ENCODE measurements around the gene ITGA6. TPM values are rescaled to one million over a fixed set of nuclear protein-coding genes. Genes with fewer than 3 reads are reported as not detected.

Gene ITGA6
- total and polyA plus RNA-seq, 4 donors: 58.2 to 113 (median 88.8) TPM

DNA sequence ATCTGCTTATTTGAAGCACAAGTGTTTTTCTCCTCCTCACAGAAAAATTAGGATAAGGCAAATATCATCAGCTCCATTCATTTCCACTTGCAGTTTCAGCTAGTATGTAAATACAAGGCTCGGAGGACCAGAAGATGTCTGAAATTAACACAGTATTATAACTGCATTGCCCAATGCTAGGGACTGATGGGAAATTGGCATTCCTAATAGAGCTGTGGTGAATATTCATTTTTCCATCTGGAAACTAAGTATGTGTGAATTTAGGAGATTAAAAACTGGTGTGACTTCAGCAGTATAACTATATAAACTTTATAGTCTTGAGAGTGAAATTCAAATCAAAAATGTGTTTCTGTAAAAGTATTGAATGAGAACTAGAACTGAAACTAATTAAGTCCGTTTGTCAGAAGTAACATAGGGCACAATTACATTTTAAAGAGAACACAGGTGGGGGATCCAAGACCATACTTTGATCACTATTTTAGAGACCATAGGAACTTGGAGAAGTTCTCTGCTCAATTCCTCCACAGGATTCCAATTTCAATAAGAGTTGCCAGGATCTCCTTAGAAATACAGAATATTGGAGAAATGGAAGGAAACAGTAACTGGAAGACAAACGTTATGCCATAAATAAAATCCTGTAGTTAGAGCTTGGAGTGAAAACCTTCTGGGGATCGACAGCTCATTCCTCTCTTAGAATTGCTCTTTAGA is 12.1 kb upstream of the ITGA6 start:
- no peak overlapping the region for H3K27ac ChIP-seq (ENCODE audit: low read depth, low read length)
- no peaks in the 10 kb centered on the region for H3K27me3 ChIP-seq (ENCODE audit: control insufficient read depth, insufficient read depth, low read length)
- no peaks in the 10 kb centered on the region for H3K9me3 ChIP-seq (ENCODE audit: control insufficient read depth, insufficient read depth, low read length)
- 17% methylated on average over 1 of the region's 4 CpGs for WGBS (ENCODE audit: insufficient coverage)
- no peaks in the 10 kb centered on the region for H3K4me1 ChIP-seq (ENCODE audit: control insufficient read depth, insufficient read depth, low read length)
- H3K36me3 ChIP-seq (ENCODE audit: control insufficient read depth, insufficient read depth, low read length): no peaks in the 10 kb centered on the region
- peak in 1 of 6 donors; percentile 45 for DNase-seq (ENCODE audit: low read depth in 4 of 6, low spot score in 6 of 6)
- H3K4me3 ChIP-seq (ENCODE audit: low read depth, low read length): no peak overlapping the region

DNA sequence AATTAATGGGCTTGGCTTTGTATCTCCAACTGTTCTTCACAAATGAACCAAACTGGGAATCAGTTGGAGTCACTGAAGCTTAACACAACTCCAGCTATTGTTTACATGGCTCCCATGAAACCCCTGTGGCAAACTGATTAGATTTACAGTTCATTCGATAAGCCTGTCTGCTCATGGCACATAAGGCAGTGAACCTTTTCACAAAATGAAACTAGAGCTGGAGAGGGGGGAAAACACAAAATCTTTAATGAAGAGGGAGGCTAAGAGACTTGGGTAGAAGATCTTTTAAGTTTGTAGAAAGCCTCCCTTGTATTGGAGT is 11.6 kb upstream of the ITGA6 start:
- Histone ChIP-seq H3K27me3 (ENCODE audit: control insufficient read depth, insufficient read depth, low read length) (no peaks in the 10 kb centered on the region), H3K36me3 (ENCODE audit: control insufficient read depth, insufficient read depth, low read length) (no peaks in the 10 kb centered on the region), H3K4me3 (ENCODE audit: low read depth, low read length) (no peak overlapping the region), H3K9me3 (ENCODE audit: control insufficient read depth, insufficient read depth, low read length) (no peaks in the 10 kb centered on the region), H3K4me1 (ENCODE audit: control insufficient read depth, insufficient read depth, low read length) (no peaks in the 10 kb centered on the region), H3K27ac (ENCODE audit: low read depth, low read length) (no peak overlapping the region)
- peak in 1 of 6 donors; percentile 76 for DNase-seq (ENCODE audit: low read depth in 4 of 6, low spot score in 6 of 6)
- no CpG with 5 or more reads among the region's 1 CpG for WGBS (ENCODE audit: insufficient coverage)

DNA sequence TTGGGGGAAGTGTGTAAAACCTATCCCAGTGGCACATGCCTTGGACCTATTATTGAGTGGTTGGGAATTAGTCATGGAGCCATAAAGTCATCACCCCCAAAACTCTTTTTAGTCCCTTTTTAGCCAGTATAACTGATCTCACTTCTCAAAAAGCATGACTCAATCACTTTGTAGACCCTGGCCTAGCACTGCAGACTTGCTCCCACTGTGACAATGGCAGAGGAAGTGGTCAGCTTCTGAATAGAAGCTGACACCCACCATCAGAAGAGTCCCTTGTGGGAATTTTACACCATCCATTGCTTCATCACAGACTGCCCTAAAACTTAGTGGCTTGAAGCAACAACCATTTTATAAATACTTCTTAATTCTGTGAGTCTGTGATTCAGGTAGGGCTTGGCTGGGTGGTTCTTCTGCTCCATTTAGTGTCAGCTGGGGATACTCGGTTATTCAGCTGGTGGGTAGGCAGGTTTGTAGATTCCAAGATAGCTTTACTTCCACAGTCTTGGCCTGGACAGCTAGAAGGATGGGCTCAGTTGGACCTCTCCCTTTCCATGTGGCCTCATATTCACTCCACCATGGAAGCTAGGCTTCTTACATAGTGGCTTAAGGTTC is 10.8 kb upstream of the ITGA6 start:
- H3K36me3 ChIP-seq (ENCODE audit: control insufficient read depth, insufficient read depth, low read length): no peaks in the 10 kb centered on the region
- no peak for DNase-seq (ENCODE audit: low read depth in 4 of 6, low spot score in 6 of 6)
- no peaks in the 10 kb centered on the region for H3K4me1 ChIP-seq (ENCODE audit: control insufficient read depth, insufficient read depth, low read length)
- no peak overlapping the region for H3K27ac ChIP-seq (ENCODE audit: low read depth, low read length)
- no CpG with 5 or more reads among the region's 1 CpG for WGBS (ENCODE audit: insufficient coverage)
- H3K9me3 ChIP-seq (ENCODE audit: control insufficient read depth, insufficient read depth, low read length): no peaks in the 10 kb centered on the region
- no peaks in the 10 kb centered on the region for H3K27me3 ChIP-seq (ENCODE audit: control insufficient read depth, insufficient read depth, low read length)
- H3K4me3 ChIP-seq (ENCODE audit: low read depth, low read length): no peak overlapping the region

DNA sequence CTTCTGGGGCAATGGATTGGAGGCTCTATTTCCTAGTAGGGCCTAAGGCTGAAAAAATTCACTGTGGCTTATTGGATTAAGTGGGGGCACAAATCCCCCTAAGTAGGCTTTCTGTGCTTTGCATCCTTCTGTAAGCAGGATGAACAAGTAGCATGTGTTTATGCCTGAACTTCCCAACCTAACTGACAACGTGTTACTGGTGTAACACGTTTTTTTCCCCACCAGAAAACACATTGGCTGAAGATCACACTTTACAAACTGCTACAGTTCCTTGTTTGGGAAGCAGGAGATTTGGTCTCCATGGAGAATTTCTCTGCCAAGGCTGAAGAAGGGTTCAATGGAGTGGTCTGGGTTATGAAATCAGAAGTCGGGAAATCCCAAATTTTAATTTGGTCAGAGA is 7.2 kb upstream of the ITGA6 start:
- Histone ChIP-seq H3K27ac (ENCODE audit: low read depth, low read length) (no peak overlapping the region), H3K4me1 (ENCODE audit: control insufficient read depth, insufficient read depth, low read length) (no peaks in the 10 kb centered on the region), H3K27me3 (ENCODE audit: control insufficient read depth, insufficient read depth, low read length) (no peaks in the 10 kb centered on the region), H3K9me3 (ENCODE audit: control insufficient read depth, insufficient read depth, low read length) (no peaks in the 10 kb centered on the region), H3K4me3 (ENCODE audit: low read depth, low read length) (no peak overlapping the region), H3K36me3 (ENCODE audit: control insufficient read depth, insufficient read depth, low read length) (no peaks in the 10 kb centered on the region)
- 90% methylated on average over 1 of the region's 3 CpGs for WGBS (ENCODE audit: insufficient coverage)
- peak in 1 of 6 donors; percentile 69 for DNase-seq (ENCODE audit: low read depth in 4 of 6, low spot score in 6 of 6)

DNA sequence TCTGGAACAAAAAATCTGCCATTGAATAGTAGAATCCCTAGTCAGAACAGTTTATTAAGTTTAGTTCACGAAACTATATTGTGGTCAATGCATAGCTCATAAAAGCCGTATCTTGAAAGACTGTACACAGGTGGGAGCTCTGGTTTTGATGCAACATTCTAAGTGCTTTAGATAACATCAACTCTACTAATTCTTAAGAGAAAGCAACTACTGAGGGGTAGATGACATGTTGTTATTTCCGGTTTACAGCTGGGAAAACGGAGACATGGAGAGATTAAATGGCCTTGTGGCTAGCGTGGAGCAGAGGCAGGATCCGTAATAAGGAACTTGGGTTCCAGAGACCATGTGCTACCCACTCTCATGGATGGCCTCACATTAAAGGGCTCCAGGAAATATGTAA is 4.2 kb upstream of the ITGA6 start:
- Histone ChIP-seq H3K27me3 (ENCODE audit: control insufficient read depth, insufficient read depth, low read length) (peaks cover 11% of the 10 kb centered on the region), H3K27ac (ENCODE audit: low read depth, low read length) (no peak overlapping the region), H3K36me3 (ENCODE audit: control insufficient read depth, insufficient read depth, low read length) (no peaks in the 10 kb centered on the region), H3K4me3 (ENCODE audit: low read depth, low read length) (no peak overlapping the region), H3K9me3 (ENCODE audit: control insufficient read depth, insufficient read depth, low read length) (no peaks in the 10 kb centered on the region), H3K4me1 (ENCODE audit: control insufficient read depth, insufficient read depth, low read length) (peaks cover 10% of the 10 kb centered on the region)
- no peak for DNase-seq (ENCODE audit: low read depth in 4 of 6, low spot score in 6 of 6)
- WGBS (ENCODE audit: insufficient coverage): 78% methylated on average over 5 of the region's 6 CpGs

DNA sequence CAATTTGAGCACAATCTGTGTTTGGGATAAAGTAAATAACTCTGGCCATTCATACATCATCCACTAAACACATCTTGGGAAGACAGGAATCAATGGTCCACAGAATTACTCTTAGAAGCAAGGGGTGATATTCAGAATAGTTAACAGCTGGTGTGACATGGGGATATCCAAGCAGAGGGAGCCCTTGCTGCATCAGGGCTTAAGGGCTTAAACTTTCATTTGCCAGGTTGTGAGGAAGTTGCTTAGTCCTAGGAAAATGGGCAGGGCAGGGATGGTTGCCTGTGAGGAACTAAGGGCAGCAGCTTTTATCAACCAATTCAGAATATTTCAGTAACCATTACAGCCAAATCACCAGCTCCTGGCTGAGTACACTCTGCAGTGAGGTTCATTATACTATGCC is 2.0 kb upstream of the ITGA6 start:
- Histone ChIP-seq H3K27me3 (ENCODE audit: control insufficient read depth, insufficient read depth, low read length) (peaks cover 16% of the 10 kb centered on the region), H3K27ac (ENCODE audit: low read depth, low read length) (no peak overlapping the region), H3K4me1 (ENCODE audit: control insufficient read depth, insufficient read depth, low read length) (peaks cover 15% of the 10 kb centered on the region), H3K4me3 (ENCODE audit: low read depth, low read length) (no peak overlapping the region), H3K36me3 (ENCODE audit: control insufficient read depth, insufficient read depth, low read length) (no peaks in the 10 kb centered on the region), H3K9me3 (ENCODE audit: control insufficient read depth, insufficient read depth, low read length) (no peaks in the 10 kb centered on the region)
- no peak for DNase-seq (ENCODE audit: low read depth in 4 of 6, low spot score in 6 of 6)

DNA sequence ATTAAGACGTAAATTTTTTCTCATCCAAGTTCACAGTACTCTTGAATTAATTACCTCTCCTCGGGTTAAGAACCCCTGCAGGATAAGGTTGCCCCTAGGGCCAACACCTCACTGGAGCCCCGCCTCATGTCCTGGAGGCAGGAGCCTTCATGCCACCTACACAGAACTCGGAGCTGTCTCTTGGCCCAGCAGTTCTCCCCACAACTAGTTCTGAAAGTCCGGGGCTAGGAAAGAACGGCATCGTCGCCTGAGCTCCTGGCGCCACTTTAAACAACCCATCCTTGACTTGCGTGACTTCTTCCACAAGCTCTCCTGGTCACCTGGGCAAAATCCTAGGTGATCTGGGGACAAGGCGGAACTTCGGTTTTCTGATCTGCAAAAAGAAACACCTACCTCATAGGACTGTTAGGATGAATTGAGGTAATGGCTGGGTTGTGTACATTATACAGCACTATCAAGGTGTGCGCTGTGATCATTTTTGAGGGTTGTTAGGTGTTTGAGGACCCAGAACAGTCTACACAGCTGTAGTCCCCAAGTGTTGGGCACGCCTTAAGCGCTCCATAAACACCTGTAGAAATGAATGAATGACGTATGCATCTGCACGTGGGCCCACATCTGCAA is 641 bp upstream of the ITGA6 start:
- no peak for DNase-seq (ENCODE audit: low read depth in 4 of 6, low spot score in 6 of 6)
- Histone ChIP-seq H3K4me1 (ENCODE audit: control insufficient read depth, insufficient read depth, low read length) (peaks cover 15% of the 10 kb centered on the region), H3K27ac (ENCODE audit: low read depth, low read length) (no peak overlapping the region), H3K27me3 (ENCODE audit: control insufficient read depth, insufficient read depth, low read length) (peaks cover 16% of the 10 kb centered on the region), H3K4me3 (ENCODE audit: low read depth, low read length) (peak overlapping the region; percentile 21), H3K9me3 (ENCODE audit: control insufficient read depth, insufficient read depth, low read length) (no peaks in the 10 kb centered on the region), H3K36me3 (ENCODE audit: control insufficient read depth, insufficient read depth, low read length) (no peaks in the 10 kb centered on the region)
- 64% methylated on average over 12 of the region's 17 CpGs for WGBS (ENCODE audit: insufficient coverage)

DNA sequence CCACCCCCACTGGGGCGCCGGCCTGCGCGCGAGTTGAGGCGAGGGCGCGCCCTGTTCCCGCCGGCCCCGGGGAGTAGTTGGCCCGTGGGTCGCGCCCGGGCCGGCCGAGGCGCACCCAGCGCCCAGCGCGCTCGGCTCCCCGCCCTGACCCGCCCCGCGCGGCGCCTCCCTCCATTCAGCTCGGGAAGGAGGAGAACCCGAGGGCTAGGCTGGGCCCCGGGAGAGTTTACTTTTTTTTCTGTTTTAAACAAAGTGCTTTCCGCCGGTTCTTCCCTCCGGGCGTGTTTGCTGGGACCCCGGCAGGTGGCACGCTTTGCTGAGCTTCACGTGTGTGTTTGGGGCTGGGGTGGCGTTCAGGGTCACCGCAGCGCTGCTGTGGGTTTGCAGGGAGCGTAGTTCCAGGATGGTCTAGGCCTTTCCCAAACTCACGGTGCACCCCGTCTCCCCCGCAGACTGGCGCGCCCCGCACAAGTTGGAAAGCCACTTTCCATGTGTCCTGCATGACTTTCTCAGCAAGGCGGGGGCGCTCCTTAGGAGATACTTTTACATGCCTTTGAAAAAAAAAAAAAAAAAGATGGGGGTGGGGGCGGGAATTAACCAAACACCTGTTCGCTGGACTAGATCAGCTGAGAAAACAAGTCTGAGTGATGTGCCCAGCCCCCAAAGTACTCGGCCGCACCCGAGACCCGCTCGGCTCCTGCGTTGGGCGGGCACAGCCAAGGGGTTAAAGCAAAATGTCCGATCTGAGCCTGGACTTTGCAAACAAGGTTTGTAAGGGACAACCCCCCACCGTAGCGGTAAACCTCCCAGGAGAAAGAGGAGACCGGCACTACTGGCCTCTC is 825 bp downstream of the ITGA6 start:
- no peaks in the 10 kb centered on the region for H3K9me3 ChIP-seq (ENCODE audit: control insufficient read depth, insufficient read depth, low read length)
- no peaks in the 10 kb centered on the region for H3K36me3 ChIP-seq (ENCODE audit: control insufficient read depth, insufficient read depth, low read length)
- H3K27ac ChIP-seq (ENCODE audit: low read depth, low read length): peak overlapping the region; percentile 78
- WGBS (ENCODE audit: insufficient coverage): under 1% methylated on average over 55 of the region's 63 CpGs
- peak overlapping the region; percentile 72 for H3K4me3 ChIP-seq (ENCODE audit: low read depth, low read length)
- H3K27me3 ChIP-seq (ENCODE audit: control insufficient read depth, insufficient read depth, low read length): peaks cover 16% of the 10 kb centered on the region
- peak in 2 of 6 donors; percentile 43 to 57 for DNase-seq (ENCODE audit: low read depth in 4 of 6, low spot score in 6 of 6)
- H3K4me1 ChIP-seq (ENCODE audit: control insufficient read depth, insufficient read depth, low read length): peaks cover 19% of the 10 kb centered on the region

DNA sequence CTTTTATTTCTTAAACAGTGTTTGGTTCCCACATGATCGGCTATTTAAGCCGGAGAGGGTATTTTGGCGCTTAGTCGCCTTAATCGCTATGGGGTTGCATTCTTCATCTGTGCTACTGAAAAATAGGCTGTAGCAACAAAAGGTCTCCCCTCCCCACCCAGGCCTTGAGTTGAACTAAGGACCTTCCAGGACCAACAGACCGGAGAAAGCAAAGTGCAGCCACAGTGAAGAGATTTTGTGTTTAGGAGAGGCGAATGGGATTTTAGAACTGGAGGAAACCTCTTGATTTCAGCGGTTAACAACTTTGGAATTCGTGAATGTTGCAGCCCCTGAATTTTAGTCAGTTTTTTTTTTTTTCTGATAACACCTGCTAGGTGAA is 1.4 kb downstream of the ITGA6 start:
- Histone ChIP-seq H3K4me3 (ENCODE audit: low read depth, low read length) (peak overlapping the region; percentile 72), H3K4me1 (ENCODE audit: control insufficient read depth, insufficient read depth, low read length) (peaks cover 19% of the 10 kb centered on the region), H3K9me3 (ENCODE audit: control insufficient read depth, insufficient read depth, low read length) (no peaks in the 10 kb centered on the region), H3K36me3 (ENCODE audit: control insufficient read depth, insufficient read depth, low read length) (no peaks in the 10 kb centered on the region), H3K27ac (ENCODE audit: low read depth, low read length) (peak overlapping the region; percentile 78), H3K27me3 (ENCODE audit: control insufficient read depth, insufficient read depth, low read length) (peaks cover 16% of the 10 kb centered on the region)
- no peak for DNase-seq (ENCODE audit: low read depth in 4 of 6, low spot score in 6 of 6)
- 25% methylated on average over 3 of the region's 9 CpGs for WGBS (ENCODE audit: insufficient coverage)
